ENCODE measurements around the gene CLCC1.

GRCh38 chr1:108936170-108936569, 27.1 kb downstream of the CLCC1 start:
- TF ChIP-seq CTCF (conservative IDR thresholded peaks at IDR 0.05 in 1 of 2, IDR thresholded peaks at IDR 0.05 in 1 of 2; ENCODE audit: extremely low read depth in 1 of 2, insufficient read depth in 1 of 2, low read depth in 1 of 2, low read length in 2 of 2), result no peak
- no peak for TF ChIP-seq EZH2 (IDR thresholded peaks at IDR 0.05; ENCODE audit: borderline replicate concordance, low read length)

Data from mammary epithelial cell (primary cell).